ENCODE data around the gene SEPTIN11. TPM values are rescaled to one million over a fixed set of nuclear protein-coding genes. Genes with fewer than 3 reads are reported as not detected.

Gene SEPTIN11
- total and polyA plus RNA-seq, 2 of the 8 experiments (the other 6 are each of a cell fraction or from before 2014, with no cell fraction given) = 32.2 to 110 TPM

GRCh38 chr4:76977113-76977512 lies 27.6 kb downstream of the SEPTIN11 start (continued):
- no peak for TF ChIP-seq FOSL1 (IDR thresholded peaks at IDR 0.05; ENCODE audit: insufficient read depth, low read depth, low read length)
